Esophagus muscularis mucosa (tissue), 4 donors: ENCODE results near the gene CACNA1E.

ENCODE experiments used
- EP300 ChIP-seq: sonication (generic); formaldehyde crosslinking; IDR thresholded peaks from one replicate; pipeline ENCODE4 v1.6.1; 2017; ENCODE audit warnings: antibody characterized with exemption
- POLR2A ChIP-seq: fragments of 450-650 bp; IDR thresholded peaks from one replicate; pipeline ENCODE4 v1.6.1; 2017; ENCODE audit warnings: antibody characterized with exemption, moderate library complexity, mild to moderate bottlenecking, low read depth
- POLR2AphosphoS5 ChIP-seq, 2 donors: sonication (generic); formaldehyde crosslinking; IDR thresholded peaks; one replicate each; pipeline ENCODE4 v1.6.1; 2017; ENCODE audit warnings: antibody characterized with exemption in 2 of 2
- TF ChIP-seq, protein P1 (sequence below), 3 experiments: fragments of 200-600 bp in 2 of 3; fragments of 450-650 bp in 1 of 3; sonication (generic) in 2 of 3; IDR thresholded peaks; one replicate each; pipeline ENCODE4 v1.5.1; 2017 to 2019; ENCODE audit warnings: antibody characterized with exemption in 3 of 3, mild to moderate bottlenecking in 2 of 3, moderate library complexity in 1 of 3

DNA sequence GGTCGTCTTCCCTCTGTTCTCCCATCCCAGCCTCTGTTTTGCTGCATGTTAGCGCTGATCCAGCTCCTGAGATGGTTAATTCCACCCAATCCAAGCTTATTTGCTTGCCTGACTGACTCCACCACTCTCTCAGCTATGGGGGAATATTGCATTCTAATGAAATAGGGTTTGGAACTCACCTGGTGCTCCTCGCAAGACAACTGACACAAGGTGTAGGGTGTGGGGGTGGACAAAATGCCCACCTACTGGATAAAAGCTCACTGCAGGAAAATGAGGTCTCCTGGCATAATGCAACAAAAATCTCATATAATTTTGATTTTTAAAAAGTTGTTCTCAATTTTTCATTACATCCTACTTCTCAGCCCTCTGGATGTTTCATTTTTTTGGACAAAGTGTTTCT lies 319.1 kb downstream of the CACNA1E start:
- TF ChIP-seq, protein P1, sequence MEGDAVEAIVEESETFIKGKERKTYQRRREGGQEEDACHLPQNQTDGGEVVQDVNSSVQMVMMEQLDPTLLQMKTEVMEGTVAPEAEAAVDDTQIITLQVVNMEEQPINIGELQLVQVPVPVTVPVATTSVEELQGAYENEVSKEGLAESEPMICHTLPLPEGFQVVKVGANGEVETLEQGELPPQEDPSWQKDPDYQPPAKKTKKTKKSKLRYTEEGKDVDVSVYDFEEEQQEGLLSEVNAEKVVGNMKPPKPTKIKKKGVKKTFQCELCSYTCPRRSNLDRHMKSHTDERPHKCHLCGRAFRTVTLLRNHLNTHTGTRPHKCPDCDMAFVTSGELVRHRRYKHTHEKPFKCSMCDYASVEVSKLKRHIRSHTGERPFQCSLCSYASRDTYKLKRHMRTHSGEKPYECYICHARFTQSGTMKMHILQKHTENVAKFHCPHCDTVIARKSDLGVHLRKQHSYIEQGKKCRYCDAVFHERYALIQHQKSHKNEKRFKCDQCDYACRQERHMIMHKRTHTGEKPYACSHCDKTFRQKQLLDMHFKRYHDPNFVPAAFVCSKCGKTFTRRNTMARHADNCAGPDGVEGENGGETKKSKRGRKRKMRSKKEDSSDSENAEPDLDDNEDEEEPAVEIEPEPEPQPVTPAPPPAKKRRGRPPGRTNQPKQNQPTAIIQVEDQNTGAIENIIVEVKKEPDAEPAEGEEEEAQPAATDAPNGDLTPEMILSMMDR (IDR thresholded peaks at IDR 0.05): no peak
- no peak for TF ChIP-seq EP300
- TF ChIP-seq POLR2A: no peak
- no peak for TF ChIP-seq POLR2AphosphoS5 (IDR thresholded peaks at IDR 0.05)
